Measurements from ENCODE around the gene CHRNA1.

- TF ChIP-seq CTCF (IDR thresholded peaks at IDR 0.05; ENCODE audit: low read depth, low read length) (no peak), EZH2phosphoT487 (IDR thresholded peaks at IDR 0.05; ENCODE audit: low read depth) (no peak)
Observed at GRCh38 chr2:174777347-174778084, 13.2 kb upstream of the CHRNA1 start.

All from OCI-LY3 (cell line).